Trophoblast cell (in vitro differentiated cells and primary cell): ENCODE measurements around the gene SNRNP48.

ENCODE experiments used
- DNase-seq, 2 donors: peaks; one replicate each; pipeline ENCODE4 v3.0.0-alpha.2; 2016
- H2AFZ ChIP-seq: 2 replicates; pipeline ENCODE4 v1.6.1; 2013; ENCODE audit warnings: low read length, moderate library complexity, mild to moderate bottlenecking; ENCODE audit not compliant: insufficient read depth, poor library complexity
- H2AK5ac ChIP-seq: 2 replicates; pipeline ENCODE4 v1.6.1; 2013; ENCODE audit warnings: mild to moderate bottlenecking, low read length
- H2BK120ac ChIP-seq: 2 replicates; pipeline ENCODE4 v1.6.1; 2013; ENCODE audit warnings: low read length, mild to moderate bottlenecking, moderate library complexity; ENCODE audit not compliant: insufficient read depth, poor library complexity
- H2BK12ac ChIP-seq: 2 replicates; pipeline ENCODE4 v1.6.1; 2013; ENCODE audit warnings: mild to moderate bottlenecking, low read length, moderate library complexity
- H2BK5ac ChIP-seq: 2 replicates; pipeline ENCODE4 v1.6.1; 2013; ENCODE audit warnings: low read length, low read depth, moderate library complexity, mild to moderate bottlenecking; ENCODE audit not compliant: poor library complexity
- H3K14ac ChIP-seq: 2 replicates; pipeline ENCODE4 v1.6.1; 2013; ENCODE audit warnings: mild to moderate bottlenecking, low read length
- H3K18ac ChIP-seq: 2 replicates; pipeline ENCODE4 v1.6.1; 2013; ENCODE audit warnings: mild to moderate bottlenecking, low read length
- H3K23ac ChIP-seq: 2 replicates; pipeline ENCODE4 v1.6.1; 2013; ENCODE audit warnings: low read length
- H3K27ac ChIP-seq: 2 replicates; pipeline ENCODE4 v1.5.1; 2013; ENCODE audit warnings: low read depth, mild to moderate bottlenecking, inconsistent platforms, low read length, moderate library complexity
- H3K27me3 ChIP-seq: 2 replicates; pipeline ENCODE4 v1.6.1; 2013; ENCODE audit warnings: inconsistent platforms, mild to moderate bottlenecking, low read length, moderate library complexity; ENCODE audit not compliant: insufficient read depth
- H3K36me3 ChIP-seq, 2 experiments: 1 replicate in 1 of 2; 2 replicates in 1 of 2; pipeline ENCODE4 v1.6.1; 2013; ENCODE audit warnings: low read length in 2 of 2, mild to moderate bottlenecking in 2 of 2, moderate library complexity in 1 of 2; ENCODE audit not compliant: insufficient read depth in 2 of 2, control insufficient read depth in 1 of 2
- H3K4ac ChIP-seq: 2 replicates; pipeline ENCODE4 v1.6.1; 2013; ENCODE audit warnings: low read depth, mild to moderate bottlenecking, low read length, moderate library complexity
- H3K4me1 ChIP-seq, 2 experiments: 1 replicate in 1 of 2; 2 replicates in 1 of 2; pipeline ENCODE4 v1.6.1; 2013; ENCODE audit warnings: low read length in 2 of 2, mild to moderate bottlenecking in 2 of 2, moderate library complexity in 1 of 2; ENCODE audit not compliant: insufficient read depth in 2 of 2, control insufficient read depth in 1 of 2
- H3K4me2 ChIP-seq: 2 replicates; pipeline ENCODE4 v1.6.1; 2013; ENCODE audit warnings: inconsistent platforms, mild to moderate bottlenecking, low read length, moderate library complexity
- H3K4me3 ChIP-seq: 2 replicates; pipeline ENCODE4 v1.5.1; 2013; ENCODE audit warnings: mild to moderate bottlenecking, low read depth, low read length, inconsistent platforms
- H3K79me1 ChIP-seq: one replicate; pipeline ENCODE4 v1.6.1; 2013; ENCODE audit warnings: low read length
- H3K79me2 ChIP-seq: 2 replicates; pipeline ENCODE4 v1.6.1; 2013; ENCODE audit warnings: low read length, mild to moderate bottlenecking; ENCODE audit not compliant: control insufficient read depth, insufficient read depth, poor library complexity
- H3K9ac ChIP-seq: 2 replicates; pipeline ENCODE4 v1.6.1; 2013; ENCODE audit warnings: mild to moderate bottlenecking, low read length
- H3K9me3 ChIP-seq: 2 replicates; pipeline ENCODE4 v1.6.1; 2013; ENCODE audit warnings: low read depth, mild to moderate bottlenecking, control low read depth, inconsistent platforms, low read length; ENCODE audit not compliant: insufficient read depth
- H4K12ac ChIP-seq: 2 replicates; pipeline ENCODE4 v1.6.1; 2013; ENCODE audit warnings: low read depth, mild to moderate bottlenecking, low read length, moderate library complexity
- H4K8ac ChIP-seq: 2 replicates; pipeline ENCODE4 v1.6.1; 2013; ENCODE audit warnings: low read depth, mild to moderate bottlenecking, low read length, moderate library complexity
- H4K91ac ChIP-seq: one replicate; pipeline ENCODE4 v1.6.1; 2013; ENCODE audit warnings: low read depth, mild to moderate bottlenecking, low read length, moderate library complexity
- WGBS: extraction: QIAGEN DNeasy Blood & Tissue Kit; methylation state at CpG from one replicate; pipeline ENCODE4 v1.1.7; 2013; ENCODE audit warnings: missing lambda C conversion rate; ENCODE audit not compliant: insufficient read length, insufficient coverage; ENCODE audit errors: extremely low coverage; 5-methylcytosine and 5-hydroxymethylcytosine counted together

Gene SNRNP48

DNA sequence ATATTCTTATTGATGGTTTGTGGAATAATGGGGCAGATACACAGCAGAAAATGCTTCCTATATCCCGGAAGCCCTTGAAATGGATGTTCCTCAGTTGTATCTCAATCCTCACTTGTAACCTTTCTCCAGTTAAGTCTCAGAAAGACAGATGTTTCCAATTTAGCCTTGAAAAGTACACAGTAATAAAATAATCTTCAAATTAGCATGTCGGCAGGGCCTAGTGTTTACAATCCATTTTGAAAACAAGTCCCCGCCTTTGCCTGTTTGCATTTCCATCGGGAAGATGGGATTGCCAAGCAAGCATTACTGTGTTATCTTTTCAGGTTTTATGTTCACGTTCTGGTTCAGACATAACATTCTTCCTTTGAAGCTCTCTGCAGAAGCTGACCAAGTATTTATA lies 41.5 kb downstream of the SNRNP48 start:
- Histone ChIP-seq H3K79me1 (no peaks in the 10 kb centered on the region), H3K27ac (no peak overlapping the region), H3K9me3 (no peaks in the 10 kb centered on the region), H4K91ac (no peak overlapping the region), H3K23ac (no peak overlapping the region), H3K18ac (no peak overlapping the region), H3K36me3 (no peaks in the 10 kb centered on the region), H2AFZ (no peak overlapping the region), H3K4ac (no peak overlapping the region), H4K8ac (no peak overlapping the region), H2BK5ac (no peak overlapping the region), H3K4me1 (no peaks in the 10 kb centered on the region), H3K4me2 (no peak overlapping the region), H3K14ac (no peak overlapping the region), H3K4me3 (no peak overlapping the region), H2BK12ac (no peak overlapping the region), H2BK120ac (no peak overlapping the region), H2AK5ac (no peak overlapping the region), H3K9ac (no peak overlapping the region), H4K12ac (no peak overlapping the region), H3K79me2 (no peaks in the 10 kb centered on the region), H3K27me3 (no peaks in the 10 kb centered on the region)
- no CpG with 5 or more reads among the region's 5 CpGs for WGBS
- DNase-seq, result no peak

DNA sequence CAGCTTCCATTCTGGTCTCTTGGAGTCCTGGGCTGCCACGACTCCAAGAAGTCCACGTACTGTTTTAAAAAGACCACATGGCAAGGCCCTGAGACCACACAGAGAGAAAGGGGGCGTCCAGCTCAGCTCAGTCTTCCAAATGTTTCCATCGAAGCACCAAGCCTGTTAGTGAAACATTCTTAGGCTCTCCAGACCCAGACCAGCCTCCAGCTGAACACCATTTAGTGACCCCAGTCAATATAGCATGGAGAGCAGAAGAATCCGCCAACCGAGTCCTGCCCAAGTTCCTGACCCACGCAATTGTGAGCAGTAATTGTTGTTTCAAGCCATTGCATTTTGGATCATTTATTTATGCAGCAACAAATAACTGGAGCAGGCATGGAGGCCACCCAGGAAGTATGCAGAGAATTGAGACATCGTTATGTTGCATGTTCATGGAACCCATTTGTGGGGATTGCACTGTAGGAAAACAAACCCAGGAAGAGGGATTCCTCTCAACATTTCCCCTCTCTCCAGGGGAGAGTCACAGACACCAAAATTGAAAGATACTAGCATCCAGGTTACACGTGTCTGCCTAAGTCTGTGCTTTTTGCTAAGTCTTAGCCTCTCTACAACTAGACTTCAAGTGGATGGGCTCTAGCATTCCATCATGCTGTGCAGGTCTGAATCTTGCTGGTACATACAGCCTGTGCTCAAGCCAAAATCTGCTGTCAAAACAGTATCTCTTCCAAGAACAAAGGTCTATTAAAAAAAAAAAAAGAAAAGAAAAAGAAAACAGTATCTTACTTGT lies 42.7 kb downstream of the SNRNP48 start:
- Histone ChIP-seq H3K27ac (no peak overlapping the region), H2BK12ac (no peak overlapping the region), H2BK120ac (no peak overlapping the region), H3K79me2 (no peaks in the 10 kb centered on the region), H2AFZ (no peak overlapping the region), H4K8ac (no peak overlapping the region), H3K79me1 (no peaks in the 10 kb centered on the region), H3K23ac (no peak overlapping the region), H4K91ac (no peak overlapping the region), H2BK5ac (no peak overlapping the region), H3K9me3 (no peaks in the 10 kb centered on the region), H3K4me1 (no peaks in the 10 kb centered on the region), H3K4me2 (no peak overlapping the region), H3K14ac (no peak overlapping the region), H3K9ac (no peak overlapping the region), H2AK5ac (no peak overlapping the region), H3K27me3 (no peaks in the 10 kb centered on the region), H3K18ac (no peak overlapping the region), H4K12ac (no peak overlapping the region), H3K4ac (no peak overlapping the region), H3K36me3 (no peaks in the 10 kb centered on the region), H3K4me3 (no peak overlapping the region)
- whole genome bisulfite sequencing, result no CpG with 5 or more reads among the region's 9 CpGs
- DNase-seq, result no peak

GRCh38 chr6:7633361-7633760 lies 43.4 kb downstream of the SNRNP48 start:
- Histone ChIP-seq H3K79me1 (no peaks in the 10 kb centered on the region), H3K14ac (no peak overlapping the region), H3K4me3 (no peak overlapping the region), H3K23ac (no peak overlapping the region), H3K27ac (no peak overlapping the region), H2BK12ac (no peak overlapping the region), H3K36me3 (no peaks in the 10 kb centered on the region), H4K12ac (no peak overlapping the region), H4K91ac (no peak overlapping the region), H3K4me1 (no peaks in the 10 kb centered on the region), H3K4me2 (no peak overlapping the region), H4K8ac (no peak overlapping the region), H2AFZ (no peak overlapping the region), H3K9me3 (no peaks in the 10 kb centered on the region), H3K79me2 (no peaks in the 10 kb centered on the region), H3K27me3 (no peaks in the 10 kb centered on the region), H3K18ac (no peak overlapping the region), H3K4ac (no peak overlapping the region), H2BK120ac (no peak overlapping the region), H3K9ac (no peak overlapping the region), H2AK5ac (no peak overlapping the region), H2BK5ac (no peak overlapping the region)
- WGBS, result no CpG with 5 or more reads among the region's 4 CpGs
- DNase-seq, result no peak

- Histone ChIP-seq H3K79me1 (peaks cover 4% of the 10 kb centered on the region), H3K27ac (no peak overlapping the region), H4K8ac (no peak overlapping the region), H3K36me3 (no peaks in the 10 kb centered on the region), H3K9me3 (no peaks in the 10 kb centered on the region), H3K4me3 (no peak overlapping the region), H4K12ac (no peak overlapping the region), H2AFZ (no peak overlapping the region), H3K27me3 (no peaks in the 10 kb centered on the region), H3K4me2 (no peak overlapping the region), H2BK120ac (no peak overlapping the region), H2BK5ac (no peak overlapping the region), H4K91ac (no peak overlapping the region), H3K9ac (no peak overlapping the region), H3K23ac (no peak overlapping the region), H2AK5ac (no peak overlapping the region), H2BK12ac (no peak overlapping the region), H3K14ac (no peak overlapping the region), H3K4ac (no peak overlapping the region), H3K79me2 (no peaks in the 10 kb centered on the region), H3K4me1 (peaks cover 5 to 6% of the 10 kb centered on the region in 2 experiments), H3K18ac (no peak overlapping the region)
- peak in 1 of 2 donors; percentile 40 for DNase-seq
- no CpG with 5 or more reads among the region's 1 CpG for WGBS
Measured at GRCh38 chr6:7636151-7636550, 46.2 kb downstream of the SNRNP48 start.
